ENCODE results near the gene SEMA6D. TPM values are rescaled to one million over a fixed set of nuclear protein-coding genes. Genes with fewer than 3 reads are reported as not detected.

Gene SEMA6D
- total RNA-seq, 2 donors from 2014 or later: 12.2 to 14.3 TPM

GRCh38 chr15:47726399-47726823 is 9.1 kb downstream of the SEMA6D start:
- TF ChIP-seq, protein P1, sequence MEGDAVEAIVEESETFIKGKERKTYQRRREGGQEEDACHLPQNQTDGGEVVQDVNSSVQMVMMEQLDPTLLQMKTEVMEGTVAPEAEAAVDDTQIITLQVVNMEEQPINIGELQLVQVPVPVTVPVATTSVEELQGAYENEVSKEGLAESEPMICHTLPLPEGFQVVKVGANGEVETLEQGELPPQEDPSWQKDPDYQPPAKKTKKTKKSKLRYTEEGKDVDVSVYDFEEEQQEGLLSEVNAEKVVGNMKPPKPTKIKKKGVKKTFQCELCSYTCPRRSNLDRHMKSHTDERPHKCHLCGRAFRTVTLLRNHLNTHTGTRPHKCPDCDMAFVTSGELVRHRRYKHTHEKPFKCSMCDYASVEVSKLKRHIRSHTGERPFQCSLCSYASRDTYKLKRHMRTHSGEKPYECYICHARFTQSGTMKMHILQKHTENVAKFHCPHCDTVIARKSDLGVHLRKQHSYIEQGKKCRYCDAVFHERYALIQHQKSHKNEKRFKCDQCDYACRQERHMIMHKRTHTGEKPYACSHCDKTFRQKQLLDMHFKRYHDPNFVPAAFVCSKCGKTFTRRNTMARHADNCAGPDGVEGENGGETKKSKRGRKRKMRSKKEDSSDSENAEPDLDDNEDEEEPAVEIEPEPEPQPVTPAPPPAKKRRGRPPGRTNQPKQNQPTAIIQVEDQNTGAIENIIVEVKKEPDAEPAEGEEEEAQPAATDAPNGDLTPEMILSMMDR (IDR thresholded peaks at IDR 0.05): no peak
- H3K36me3 ChIP-seq: no peaks in the 10 kb centered on the region
- H3K27ac ChIP-seq: peak overlapping the region; percentile 83
- DNase-seq (ENCODE audit: low spot score): no peak
- H3K9me3 ChIP-seq: no peaks in the 10 kb centered on the region
- H3K27me3 ChIP-seq: no peaks in the 10 kb centered on the region
- H3K4me3 ChIP-seq: no peak overlapping the region
- peaks cover 0 to 71% of the 10 kb centered on the region in 2 donors for H3K4me1 ChIP-seq

GRCh38 chr15:47727137-47727536 is 9.8 kb downstream of the SEMA6D start:
- no peak for DNase-seq (ENCODE audit: low spot score)
- TF ChIP-seq, protein P1 (IDR thresholded peaks at IDR 0.05): no peak
- Histone ChIP-seq H3K36me3 (no peaks in the 10 kb centered on the region), H3K4me3 (no peak overlapping the region), H3K27me3 (no peaks in the 10 kb centered on the region), H3K4me1 (peaks cover 0 to 67% of the 10 kb centered on the region in 2 donors), H3K27ac (peak overlapping the region; percentile 83), H3K9me3 (no peaks in the 10 kb centered on the region)

DNA sequence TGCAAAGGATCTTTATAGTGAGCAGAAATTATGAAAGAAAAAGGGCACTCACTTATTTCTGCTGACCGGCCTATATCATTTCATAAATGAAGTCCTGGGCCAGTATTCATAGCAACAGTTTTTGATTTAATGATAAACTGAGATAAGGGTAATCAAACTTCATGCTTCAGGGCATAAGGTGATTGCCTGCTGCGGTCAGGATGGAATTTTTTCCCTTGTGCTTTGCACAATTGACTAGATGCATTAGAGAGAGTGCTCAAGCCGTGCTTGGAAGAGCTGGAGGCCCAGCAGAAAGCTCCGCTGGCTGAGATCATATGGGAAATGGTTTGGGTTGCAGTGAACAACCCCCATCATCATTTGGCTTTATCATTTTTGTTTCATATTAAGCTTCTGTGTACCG is 10.4 kb downstream of the SEMA6D start:
- no peaks in the 10 kb centered on the region for H3K27me3 ChIP-seq
- peak overlapping the region; percentile 83 for H3K27ac ChIP-seq
- no peaks in the 10 kb centered on the region for H3K9me3 ChIP-seq
- no peak for DNase-seq (ENCODE audit: low spot score)
- H3K36me3 ChIP-seq: no peaks in the 10 kb centered on the region
- H3K4me1 ChIP-seq: peaks cover 0 to 64% of the 10 kb centered on the region in 2 donors
- TF ChIP-seq, protein P1 (IDR thresholded peaks at IDR 0.05): no peak
- no peak overlapping the region for H3K4me3 ChIP-seq

DNA sequence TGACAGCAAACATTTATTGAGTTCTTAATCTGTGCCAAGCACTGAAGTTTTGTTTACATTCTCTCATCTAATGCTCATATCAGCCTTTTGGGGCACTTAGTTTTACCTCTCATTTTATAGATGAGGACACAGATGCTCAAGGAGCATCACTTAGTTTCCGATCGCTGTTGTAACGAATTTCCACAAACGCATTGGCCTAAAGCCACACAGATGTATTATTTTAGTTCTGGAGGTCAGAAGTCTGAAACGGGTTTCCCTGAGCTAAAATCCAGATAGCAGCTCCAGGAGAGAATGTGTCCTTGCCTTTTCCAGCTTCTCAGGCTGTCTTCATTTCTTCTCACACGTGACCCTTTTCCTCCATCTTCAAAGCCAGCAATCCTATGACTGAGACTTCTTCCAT is 11.1 kb downstream of the SEMA6D start:
- Histone ChIP-seq H3K36me3 (no peaks in the 10 kb centered on the region), H3K27me3 (no peaks in the 10 kb centered on the region), H3K27ac (peak overlapping the region in 1 of 2 donors; percentile 83), H3K4me1 (peaks cover 0 to 66% of the 10 kb centered on the region in 2 donors), H3K9me3 (no peaks in the 10 kb centered on the region), H3K4me3 (no peak overlapping the region)
- no peak for DNase-seq (ENCODE audit: low spot score)
- TF ChIP-seq, protein P1 (IDR thresholded peaks at IDR 0.05): no peak

DNA sequence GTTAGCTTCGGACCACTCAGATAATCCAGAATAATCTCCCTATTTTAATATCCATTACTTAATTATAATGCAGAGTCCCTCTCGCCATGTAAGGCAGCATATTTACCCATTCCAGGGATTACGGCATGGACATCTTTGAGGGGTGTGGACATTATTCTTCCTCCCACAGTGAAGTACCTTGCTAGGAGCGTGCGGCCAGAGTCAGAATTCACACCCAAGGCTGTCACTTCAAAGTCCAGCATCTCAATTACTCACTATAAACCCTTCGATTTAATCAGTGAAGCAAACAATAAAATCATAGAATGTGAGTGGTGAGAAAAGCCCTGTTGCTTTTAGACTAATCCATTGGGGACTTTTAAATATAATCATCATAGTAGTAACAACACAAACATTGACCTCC is 11.6 kb downstream of the SEMA6D start:
- H3K4me1 ChIP-seq: peaks cover 0 to 64% of the 10 kb centered on the region in 2 donors
- H3K4me3 ChIP-seq: no peak overlapping the region
- TF ChIP-seq, protein P1 (IDR thresholded peaks at IDR 0.05): no peak
- peak overlapping the region; percentile 21 to 83 for H3K27ac ChIP-seq
- no peaks in the 10 kb centered on the region for H3K27me3 ChIP-seq
- no peak for DNase-seq (ENCODE audit: low spot score)
- H3K9me3 ChIP-seq: no peaks in the 10 kb centered on the region
- H3K36me3 ChIP-seq: no peaks in the 10 kb centered on the region

DNA sequence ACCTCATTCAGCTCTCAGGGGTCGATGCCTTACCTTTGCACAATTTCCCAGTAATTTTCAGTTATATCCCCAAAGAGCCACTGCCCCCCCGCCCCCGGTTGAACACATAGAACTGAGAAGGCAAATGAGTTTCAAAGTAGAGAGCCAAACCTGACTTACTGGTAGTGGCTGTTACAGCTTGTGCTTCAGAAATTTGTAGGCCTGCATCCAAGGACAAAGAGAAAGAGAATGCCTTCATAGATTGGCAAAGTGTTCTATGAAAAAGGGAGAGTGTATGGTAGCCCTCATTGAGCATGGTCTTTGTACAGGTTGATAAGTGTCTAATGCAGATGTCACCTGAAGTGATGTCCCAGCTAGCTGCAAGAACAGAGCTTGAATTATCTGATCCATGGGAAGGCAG is 13.9 kb downstream of the SEMA6D start:
- peak overlapping the region in 1 of 2 donors; percentile 36 for H3K27ac ChIP-seq

More for the DNA sequence above, 13.9 kb downstream of the SEMA6D start:
- Histone ChIP-seq H3K36me3 (no peaks in the 10 kb centered on the region), H3K4me1 (peaks cover 0 to 46% of the 10 kb centered on the region in 2 donors), H3K27me3 (no peaks in the 10 kb centered on the region), H3K9me3 (no peaks in the 10 kb centered on the region), H3K4me3 (no peak overlapping the region)
- TF ChIP-seq, protein P1 (IDR thresholded peaks at IDR 0.05): no peak
- no peak for DNase-seq (ENCODE audit: low spot score)

All from right atrium auricular region (tissue), 2 donors.